Breast epithelium (tissue), 3 donors: Measurements from ENCODE around the gene ENO1.

Source experiments
- CTCF ChIP-seq, 3 donors: fragments of 450-650 bp; IDR thresholded peaks; one replicate each; pipeline ENCODE4 v1.5.1; 2016 to 2017; ENCODE audit warnings: antibody characterized with exemption in 3 of 3, mild to moderate bottlenecking in 3 of 3, moderate library complexity in 3 of 3
- POLR2AphosphoS5 ChIP-seq, 3 donors: sonication (generic); formaldehyde crosslinking; IDR thresholded peaks; one replicate each; pipeline ENCODE4 v1.6.1; 2017; ENCODE audit warnings: antibody characterized with exemption in 3 of 3

GRCh38 chr1:8911416-8912309 is 33.2 kb upstream of the ENO1 start:
- no peak for TF ChIP-seq CTCF (IDR thresholded peaks at IDR 0.05)
- TF ChIP-seq POLR2AphosphoS5 (IDR thresholded peaks at IDR 0.05), result no peak
